ENCODE results near the gene FERD3L. TPM values are rescaled to one million over a fixed set of nuclear protein-coding genes. Genes with fewer than 3 reads are reported as not detected.

Gene FERD3L
- polyA plus RNA-seq, 1 donor (not counting 4 experiments of a cell fraction or from before 2014, with no cell fraction given), result not detected

DNA sequence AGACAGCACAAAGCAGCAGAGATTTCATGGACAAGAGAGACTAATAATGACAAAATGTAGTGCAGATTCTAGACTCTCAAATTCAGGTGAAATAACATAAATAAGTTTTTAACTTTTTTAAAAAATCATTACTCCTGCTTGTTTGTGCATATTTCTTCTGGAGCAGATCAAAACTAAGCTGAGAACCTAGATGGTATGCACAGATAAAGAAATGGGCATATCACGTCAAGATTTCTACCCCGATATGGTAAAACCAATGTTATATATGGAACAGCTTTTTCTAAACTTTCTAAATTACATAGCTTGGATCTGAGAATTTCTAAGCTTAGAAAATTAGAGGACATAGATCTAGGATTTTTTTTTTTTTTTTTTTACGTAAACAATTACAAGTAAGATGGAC lies 46.0 kb downstream of the FERD3L start:
- no peak overlapping the region for H3K9ac ChIP-seq (ENCODE audit: control insufficient read depth, extremely low read depth, insufficient read depth, low read length)
- no peaks in the 10 kb centered on the region for H4K20me1 ChIP-seq (ENCODE audit: control insufficient read depth, extremely low read depth, insufficient read depth, low read length)
- no peaks in the 10 kb centered on the region for H3K4me1 ChIP-seq (ENCODE audit: control insufficient read depth, extremely low read depth, insufficient read depth, low read length)
- H3K27ac ChIP-seq (ENCODE audit: control insufficient read depth, insufficient read depth, low read length), result no peak overlapping the region
- peaks cover 3% of the 10 kb centered on the region for H3K27me3 ChIP-seq (ENCODE audit: control insufficient read depth, extremely low read depth, insufficient read depth, low read length)
- FAIRE-seq (no peak), DNase-seq (ENCODE audit: low read depth, low spot score) (no peak)
- TF ChIP-seq EZH2 (IDR thresholded peaks at IDR 0.05; ENCODE audit: low read length), result no peak
- TF ChIP-seq, protein P1, sequence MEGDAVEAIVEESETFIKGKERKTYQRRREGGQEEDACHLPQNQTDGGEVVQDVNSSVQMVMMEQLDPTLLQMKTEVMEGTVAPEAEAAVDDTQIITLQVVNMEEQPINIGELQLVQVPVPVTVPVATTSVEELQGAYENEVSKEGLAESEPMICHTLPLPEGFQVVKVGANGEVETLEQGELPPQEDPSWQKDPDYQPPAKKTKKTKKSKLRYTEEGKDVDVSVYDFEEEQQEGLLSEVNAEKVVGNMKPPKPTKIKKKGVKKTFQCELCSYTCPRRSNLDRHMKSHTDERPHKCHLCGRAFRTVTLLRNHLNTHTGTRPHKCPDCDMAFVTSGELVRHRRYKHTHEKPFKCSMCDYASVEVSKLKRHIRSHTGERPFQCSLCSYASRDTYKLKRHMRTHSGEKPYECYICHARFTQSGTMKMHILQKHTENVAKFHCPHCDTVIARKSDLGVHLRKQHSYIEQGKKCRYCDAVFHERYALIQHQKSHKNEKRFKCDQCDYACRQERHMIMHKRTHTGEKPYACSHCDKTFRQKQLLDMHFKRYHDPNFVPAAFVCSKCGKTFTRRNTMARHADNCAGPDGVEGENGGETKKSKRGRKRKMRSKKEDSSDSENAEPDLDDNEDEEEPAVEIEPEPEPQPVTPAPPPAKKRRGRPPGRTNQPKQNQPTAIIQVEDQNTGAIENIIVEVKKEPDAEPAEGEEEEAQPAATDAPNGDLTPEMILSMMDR (optimal IDR thresholded peaks at IDR 0.05 in 1 of 3, IDR thresholded peaks at IDR 0.05 in 1 of 3, conservative IDR thresholded peaks at IDR 0.05 in 1 of 3; ENCODE audit: extremely low read depth in 1 of 3, insufficient read depth in 2 of 3, low read length in 3 of 3), result no peak
- H3K9me1 ChIP-seq (ENCODE audit: control insufficient read depth, extremely low read depth, insufficient read depth, low read length), result no peaks in the 10 kb centered on the region
- H3K9me3 ChIP-seq (ENCODE audit: control insufficient read depth, low read depth, low read length), result no peaks in the 10 kb centered on the region
- dilution Hi-C loops (cut with MboI; ENCODE audit: extremely low pct_ligation_motif_present, low sequenced_read_pairs), result no loop called here
- no peaks in the 10 kb centered on the region for H3K79me2 ChIP-seq (ENCODE audit: control insufficient read depth, insufficient read depth, low read length)
- no peak overlapping the region for H3K4me2 ChIP-seq (ENCODE audit: control insufficient read depth, extremely low read depth, insufficient read depth, low read depth, low read length)
- no peaks in the 10 kb centered on the region for H3K36me3 ChIP-seq (ENCODE audit: control insufficient read depth in 2 of 2, extremely low read depth in 1 of 2, insufficient read depth in 2 of 2, low read length in 2 of 2)
- H3K4me3 ChIP-seq (ENCODE audit: control insufficient read depth in 2 of 3, extremely low read depth in 1 of 3, insufficient read depth in 2 of 3, low read depth in 1 of 3, low read length in 3 of 3), result no peak overlapping the region
- H2AFZ ChIP-seq (ENCODE audit: control insufficient read depth, low read length), result no peak overlapping the region

DNA sequence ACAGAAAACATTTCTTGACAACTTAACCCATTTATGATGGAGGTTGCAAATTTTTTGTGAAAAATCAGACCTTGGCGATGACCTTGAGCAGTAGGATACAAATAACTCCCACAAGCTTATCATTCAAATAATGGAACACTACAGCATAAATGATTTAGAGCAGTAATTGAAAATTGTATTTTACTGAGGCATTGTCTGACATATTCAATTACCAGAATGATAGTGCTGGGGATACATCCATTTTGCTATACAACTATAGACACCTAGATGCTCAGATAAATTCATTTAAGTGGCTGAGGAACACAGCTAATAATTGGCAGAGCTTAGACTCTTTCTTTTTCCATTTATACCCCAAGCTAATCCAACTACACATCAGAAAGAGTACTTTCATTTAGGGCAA lies 46.7 kb downstream of the FERD3L start:
- DNase-seq (ENCODE audit: low read depth, low spot score) (no peak), FAIRE-seq (no peak)
- H4K20me1 ChIP-seq (ENCODE audit: control insufficient read depth, extremely low read depth, insufficient read depth, low read length), result no peaks in the 10 kb centered on the region
- dilution Hi-C loops (cut with MboI; ENCODE audit: extremely low pct_ligation_motif_present, low sequenced_read_pairs), result no loop called here
- no peak overlapping the region for H3K9ac ChIP-seq (ENCODE audit: control insufficient read depth, extremely low read depth, insufficient read depth, low read length)
- H3K4me3 ChIP-seq (ENCODE audit: control insufficient read depth in 2 of 3, extremely low read depth in 1 of 3, insufficient read depth in 2 of 3, low read depth in 1 of 3, low read length in 3 of 3), result no peak overlapping the region
- no peaks in the 10 kb centered on the region for H3K36me3 ChIP-seq (ENCODE audit: control insufficient read depth in 2 of 2, extremely low read depth in 1 of 2, insufficient read depth in 2 of 2, low read length in 2 of 2)
- no peak overlapping the region for H3K4me2 ChIP-seq (ENCODE audit: control insufficient read depth, extremely low read depth, insufficient read depth, low read depth, low read length)
- H3K9me1 ChIP-seq (ENCODE audit: control insufficient read depth, extremely low read depth, insufficient read depth, low read length), result no peaks in the 10 kb centered on the region
- no peaks in the 10 kb centered on the region for H3K9me3 ChIP-seq (ENCODE audit: control insufficient read depth, low read depth, low read length)
- no peak overlapping the region for H3K27ac ChIP-seq (ENCODE audit: control insufficient read depth, insufficient read depth, low read length)
- no peak for TF ChIP-seq EZH2 (IDR thresholded peaks at IDR 0.05; ENCODE audit: low read length)
- TF ChIP-seq, protein P1 (optimal IDR thresholded peaks at IDR 0.05 in 1 of 3, IDR thresholded peaks at IDR 0.05 in 1 of 3, conservative IDR thresholded peaks at IDR 0.05 in 1 of 3; ENCODE audit: extremely low read depth in 1 of 3, insufficient read depth in 2 of 3, low read length in 3 of 3), result no peak
- H3K79me2 ChIP-seq (ENCODE audit: control insufficient read depth, insufficient read depth, low read length), result no peaks in the 10 kb centered on the region
- H3K4me1 ChIP-seq (ENCODE audit: control insufficient read depth, extremely low read depth, insufficient read depth, low read length), result no peaks in the 10 kb centered on the region
- no peak overlapping the region for H2AFZ ChIP-seq (ENCODE audit: control insufficient read depth, low read length)
- H3K27me3 ChIP-seq (ENCODE audit: control insufficient read depth, extremely low read depth, insufficient read depth, low read length), result peaks cover 3% of the 10 kb centered on the region

Measured in keratinocyte (primary cell).